Progenitor cell of endocrine pancreas (in vitro differentiated cells): ENCODE measurements around the gene IGFALS. TPM values are rescaled to one million over a fixed set of nuclear protein-coding genes. Genes with fewer than 3 reads are reported as not detected.

Experiments used
- DNase-seq: peaks from one replicate; pipeline ENCODE4 v3.0.0; 2021; ENCODE audit warnings: low spot score; ENCODE audit not compliant: unreplicated experiment
- H3K27ac Mint-ChIP-seq: 2 replicates; pipeline ENCODE4 v1.8.0; 2021; ENCODE audit warnings: mild to moderate bottlenecking, moderate library complexity, mixed read lengths
- H3K27me3 Mint-ChIP-seq: 2 replicates; pipeline ENCODE4 v1.8.0; 2021; ENCODE audit warnings: mixed read lengths
- H3K36me3 Mint-ChIP-seq: 2 replicates; pipeline ENCODE4 v1.8.0; 2022; ENCODE audit warnings: mixed read lengths; ENCODE audit not compliant: insufficient read depth
- H3K4me1 Mint-ChIP-seq: 2 replicates; pipeline ENCODE4 v1.8.0; 2021; ENCODE audit warnings: low read depth, mixed read lengths
- H3K4me3 Mint-ChIP-seq: 2 replicates; pipeline ENCODE4 v1.8.0; 2021; ENCODE audit warnings: low read depth, mild to moderate bottlenecking, moderate library complexity, mixed read lengths
- H3K9me3 Mint-ChIP-seq: 2 replicates; pipeline ENCODE4 v1.8.0; 2021; ENCODE audit warnings: low read depth, mixed read lengths
- CTCF ChIP-seq: fragments of 200-600 bp; sonication (generic); IDR thresholded peaks from one replicate; pipeline ENCODE4 v1.5.0; 2021; ENCODE audit warnings: antibody characterized with exemption, mild to moderate bottlenecking; ENCODE audit not compliant: unreplicated experiment
- total RNA-seq: library from RNA; stranded (reverse); gene quantifications from 2 replicates; pipeline ENCODE4 v1.2.1, GENCODE V29; 2021

IGFALS gene
- total RNA-seq, 1 donor from 2014 or later = 1.2 TPM

- Mint-ChIP-seq H3K4me1 (peaks cover 9% of the 10 kb centered on the region), H3K27me3 (no peaks in the 10 kb centered on the region), H3K9me3 (no peaks in the 10 kb centered on the region), H3K27ac (peak overlapping the region; percentile 64), H3K36me3 (peaks cover 3% of the 10 kb centered on the region), H3K4me3 (peak overlapping the region; percentile 94)
- TF ChIP-seq CTCF = peak; percentile 18
- DNase-seq = no peak
Observed at GRCh38 chr16:1773703-1774447, 19.6 kb downstream of the IGFALS start.

GRCh38 chr16:1772908-1773702 is 20.4 kb downstream of the IGFALS start, which contains the start of gene MRPS34:
Gene MRPS34 (minus strand): TSS chr16:1773134. CDS start chr16:1773119, 15 bp downstream.
- Mint-ChIP-seq H3K36me3 (peaks cover 4% of the 10 kb centered on the region), H3K27me3 (no peaks in the 10 kb centered on the region), H3K4me1 (peaks cover 9% of the 10 kb centered on the region), H3K9me3 (no peaks in the 10 kb centered on the region), H3K4me3 (peak within 1 kb of the TSS; percentile 94), H3K27ac (peak within 1 kb of the TSS; percentile 98)
- TF ChIP-seq CTCF = peak; percentile 95
- DNase-seq = peak; percentile 90

- peaks cover 9% of the 10 kb centered on the region for H3K4me1 Mint-ChIP-seq
- H3K9me3 Mint-ChIP-seq = no peaks in the 10 kb centered on the region
- H3K4me3 Mint-ChIP-seq = peak within 1 kb of the TSS; percentile 94
- H3K27ac Mint-ChIP-seq = peak within 1 kb of the TSS; percentile 98
- H3K27me3 Mint-ChIP-seq = no peaks in the 10 kb centered on the region
- TF ChIP-seq CTCF = no peak
- DNase-seq = no peak
- H3K36me3 Mint-ChIP-seq = peaks cover 6% of the 10 kb centered on the region
Observed at GRCh38 chr16:1772362-1772907, 21.1 kb downstream of the IGFALS start, which contains the start of gene EME2. Gene EME2 (plus strand): TSS chr16:1772810. CDS start chr16:1773228, 418 bp downstream.

GRCh38 chr16:1771864-1772361 is 21.6 kb downstream of the IGFALS start:
- TF ChIP-seq CTCF = no peak
- no peaks in the 10 kb centered on the region for H3K9me3 Mint-ChIP-seq
- no peaks in the 10 kb centered on the region for H3K27me3 Mint-ChIP-seq
- H3K27ac Mint-ChIP-seq = peak overlapping the region; percentile 98
- H3K36me3 Mint-ChIP-seq = peaks cover 6% of the 10 kb centered on the region
- no peak for DNase-seq
- H3K4me3 Mint-ChIP-seq = peak overlapping the region; percentile 94
- H3K4me1 Mint-ChIP-seq = peaks cover 9% of the 10 kb centered on the region
